NCI-H510A treated with DMSO at 0.1 percent for 48 hours (cell line): ENCODE measurements around the gene SDR42E1.
"Not testable (repeated sequence)": the region's sequence is repeated elsewhere in the genome, so short reads cannot be mapped to it uniquely, and the experiment has no call there.

Source experiments
- DNase-seq: peaks from one replicate; lab custom pipeline; 2025; lab: John Stamatoyannopoulos, UW

SDR42E1 gene

DNA sequence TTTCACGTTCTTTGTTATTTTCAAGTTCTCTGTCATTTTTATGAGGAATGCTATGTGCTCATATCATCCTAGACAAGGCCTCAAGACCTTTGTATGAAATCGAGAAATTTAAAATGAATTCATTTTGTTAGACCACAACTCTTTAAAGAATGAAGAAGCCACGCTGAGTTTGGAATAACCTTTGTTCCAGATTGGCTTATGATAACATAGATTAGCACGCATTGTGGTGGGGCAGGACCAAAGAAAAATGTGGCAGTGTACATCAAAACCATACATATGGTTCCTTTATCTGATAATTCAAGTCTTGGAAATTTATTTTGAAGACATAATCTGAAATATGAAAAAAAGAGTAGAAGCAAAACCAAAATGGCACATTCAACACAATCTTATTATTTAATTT, 26.0 kb upstream of the SDR42E1 start:
- no peak for DNase-seq

DNA sequence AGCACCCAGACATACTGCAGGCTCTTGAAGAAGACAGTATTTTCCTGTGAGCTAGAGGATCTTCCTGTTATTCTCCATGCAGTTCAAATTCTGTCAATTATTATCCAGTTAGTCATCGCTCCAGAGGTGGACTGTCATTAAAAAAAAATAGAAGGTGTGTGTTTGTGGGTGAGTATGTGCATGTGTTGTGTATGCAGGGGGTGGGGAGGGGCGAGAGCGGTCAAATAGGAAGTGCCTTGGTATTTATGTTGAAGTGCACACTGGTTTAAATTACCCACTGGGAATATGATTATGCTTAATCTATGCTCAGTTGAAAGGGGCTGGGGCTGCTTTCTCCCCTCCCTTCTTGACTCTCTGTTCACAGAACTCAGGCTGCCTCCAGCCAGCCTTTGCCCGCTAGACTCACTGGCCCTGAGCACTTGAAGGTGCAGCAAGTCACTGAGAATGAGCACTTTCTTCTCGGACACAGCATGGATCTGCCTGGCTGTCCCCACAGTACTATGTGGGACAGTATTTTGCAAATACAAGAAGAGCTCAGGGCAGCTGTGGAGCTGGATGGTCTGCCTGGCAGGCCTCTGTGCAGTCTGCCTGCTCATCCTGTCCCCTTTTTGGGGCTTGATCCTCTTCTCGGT, 23.8 kb upstream of the SDR42E1 start, which contains the start of gene HSD17B2:
Gene HSD17B2, plus strand, starts transcription at position 273 of the 632 bp plus-strand sequence. Its CDS starts 172 bp downstream, at position 445.
- no peak for DNase-seq

GRCh38 chr16:82033683-82034300, 22.5 kb upstream of the SDR42E1 start:
- DNase-seq = no peak

GRCh38 chr16:82033006-82033405, 21.7 kb upstream of the SDR42E1 start:
- peak; percentile 7 for DNase-seq

DNA sequence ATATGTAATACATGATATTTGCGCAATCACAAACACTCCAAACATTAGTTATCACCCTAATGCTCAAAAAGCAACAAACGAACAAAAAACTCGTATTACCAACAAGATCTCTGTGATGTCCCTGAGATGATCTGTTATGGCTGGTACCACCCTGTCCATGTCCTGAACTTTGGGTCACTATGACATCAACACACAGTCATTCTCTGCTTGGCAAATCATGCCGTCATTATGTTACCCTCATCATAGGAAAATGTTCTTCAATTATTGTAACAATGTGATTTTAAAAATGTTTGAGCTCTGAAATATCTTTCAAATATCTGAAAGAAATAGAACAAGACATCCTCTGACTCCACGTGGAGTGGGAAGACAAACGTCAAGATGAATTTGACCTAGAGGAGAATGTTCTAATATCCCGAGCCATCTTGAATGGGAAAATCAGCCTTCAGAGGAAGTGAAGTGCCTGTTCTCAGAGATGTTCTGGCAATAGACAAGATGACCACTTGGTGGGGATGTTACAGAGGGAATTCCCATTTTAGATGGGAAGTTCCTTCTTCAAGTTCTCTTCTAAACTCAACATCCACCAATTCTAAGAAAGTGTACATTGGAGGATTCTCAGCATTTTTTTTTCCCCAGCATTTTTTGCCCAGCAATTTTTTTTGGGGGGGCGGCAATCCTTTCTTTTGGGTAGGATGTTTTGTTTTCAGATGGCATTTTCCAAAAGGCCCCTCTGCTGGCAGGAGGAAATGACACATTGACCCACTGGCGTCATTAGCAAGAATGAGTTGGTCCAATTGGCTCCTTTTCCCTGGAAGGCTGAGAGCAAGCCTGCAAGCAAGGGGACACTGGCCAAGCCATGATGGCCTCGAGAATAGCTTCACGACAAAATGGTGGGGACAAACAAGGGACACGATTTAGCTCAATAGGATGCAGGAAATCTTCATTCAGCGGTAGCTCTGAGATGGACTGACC, 20.1 kb upstream of the SDR42E1 start:
- peak; percentile 27 for DNase-seq

GRCh38 chr16:82027629-82028064, 16.4 kb upstream of the SDR42E1 start:
- no peak for DNase-seq

DNA sequence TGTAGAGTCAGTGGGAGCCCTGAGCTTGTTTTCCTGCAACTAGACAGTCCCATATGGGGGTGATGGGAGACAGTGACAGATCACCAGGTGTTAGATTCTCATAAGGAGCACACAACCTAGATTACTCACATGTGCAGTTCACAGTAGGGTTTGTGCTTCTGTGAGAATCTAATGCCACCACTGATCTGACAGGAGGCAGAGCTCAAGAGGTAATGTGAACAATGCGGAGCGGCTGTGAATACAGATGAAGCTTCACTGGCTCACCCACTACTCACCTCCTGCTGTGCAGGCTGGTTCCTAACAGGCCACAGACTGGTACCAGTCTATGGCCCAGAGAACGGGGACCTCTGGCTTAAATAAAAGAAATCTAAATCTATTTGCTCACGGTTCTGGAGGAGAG, 13.6 kb upstream of the SDR42E1 start:
- DNase-seq = no peak

GRCh38 chr16:82024316-82024715, 13.0 kb upstream of the SDR42E1 start:
- DNase-seq = no peak

DNA sequence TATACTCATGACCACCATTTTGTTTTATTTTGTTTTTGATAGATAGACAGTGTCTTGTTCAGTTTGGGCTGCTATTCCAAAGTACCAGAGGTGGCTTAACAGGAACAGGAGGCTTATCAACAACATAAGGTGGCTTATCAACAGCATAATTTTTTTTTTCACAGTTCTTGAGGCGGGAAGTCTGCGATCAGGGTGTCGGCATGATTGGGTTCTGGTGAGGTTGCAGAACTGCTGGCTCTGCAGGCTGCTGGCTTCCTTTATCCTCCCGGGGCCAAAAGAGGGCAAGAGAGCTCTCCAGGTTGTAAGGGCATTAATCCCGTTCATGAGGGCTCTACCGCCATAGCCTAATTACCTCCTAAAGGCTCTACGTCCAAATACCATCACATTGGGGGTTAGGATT, 11.9 kb upstream of the SDR42E1 start:
- DNase-seq = no peak

DNA sequence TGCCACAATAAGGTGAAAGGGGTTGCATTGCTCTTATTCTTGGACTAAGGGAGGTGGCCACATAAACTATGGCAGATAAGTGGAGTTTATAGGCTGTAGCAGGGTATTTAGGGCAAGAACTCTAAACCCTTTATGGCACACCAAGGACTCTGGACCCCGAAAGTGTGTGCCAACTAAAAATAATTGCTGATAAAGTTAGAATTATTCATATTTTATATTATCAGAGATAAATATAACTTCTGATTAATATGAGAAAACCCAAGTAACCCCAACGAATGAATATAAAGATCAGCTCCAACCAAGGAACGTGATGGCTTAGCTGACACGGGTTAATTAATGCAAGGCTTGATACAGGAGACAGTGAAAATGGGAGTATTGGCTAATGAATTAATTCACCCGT, 8.8 kb upstream of the SDR42E1 start:
- no peak for DNase-seq

DNA sequence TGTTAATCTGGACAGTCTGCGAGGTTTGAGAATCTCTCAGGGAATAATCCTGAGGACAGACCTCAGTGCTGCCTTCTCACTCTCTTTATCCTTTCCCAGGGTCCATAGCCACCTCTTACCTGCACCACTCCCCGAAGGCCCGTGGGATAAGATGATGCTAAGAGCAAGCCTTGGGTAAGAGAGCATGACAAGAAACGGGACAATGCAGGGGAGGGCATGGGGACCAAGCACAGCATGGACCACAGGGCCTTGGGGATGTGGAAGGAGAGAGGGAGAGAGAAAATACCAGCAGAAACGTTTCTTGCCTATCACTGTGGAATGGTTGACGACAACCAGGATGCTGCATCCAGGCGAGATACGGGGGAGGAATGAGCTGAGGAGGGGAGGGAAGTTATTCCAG, 8.3 kb upstream of the SDR42E1 start:
- DNase-seq = no peak

DNA sequence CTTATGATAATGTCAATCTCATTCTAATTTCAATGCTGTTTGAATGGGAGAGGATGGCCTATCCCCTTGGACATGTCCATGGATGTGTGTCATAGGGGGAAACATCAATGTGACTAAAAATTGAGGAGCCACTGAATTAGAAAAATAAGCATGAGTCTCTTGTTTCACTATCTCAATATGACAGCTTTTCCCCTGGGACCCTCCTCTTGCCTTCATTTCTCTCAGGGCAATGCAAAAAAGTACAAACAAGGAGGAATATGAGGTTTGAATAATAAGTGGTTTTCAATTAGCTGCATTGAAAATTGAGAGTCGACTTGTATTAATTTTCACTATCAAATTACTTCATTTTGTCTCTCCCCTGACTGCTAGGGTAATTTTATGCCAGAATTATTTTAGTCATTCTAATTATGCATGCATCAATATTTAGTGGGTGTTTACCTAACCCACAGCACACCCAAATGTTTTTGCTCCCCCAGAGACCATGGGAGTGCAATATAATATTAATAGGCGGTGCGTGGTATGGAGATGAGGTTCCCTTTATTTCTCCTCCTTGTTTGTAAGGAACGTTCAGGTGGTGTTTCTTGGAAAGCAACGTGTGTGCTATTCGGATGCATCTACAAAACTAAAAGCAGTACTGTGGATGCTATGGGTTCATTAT, 6.8 kb upstream of the SDR42E1 start:
- DNase-seq = no peak

GRCh38 chr16:82016964-82017363, 5.7 kb upstream of the SDR42E1 start:
- DNase-seq = no peak

DNA sequence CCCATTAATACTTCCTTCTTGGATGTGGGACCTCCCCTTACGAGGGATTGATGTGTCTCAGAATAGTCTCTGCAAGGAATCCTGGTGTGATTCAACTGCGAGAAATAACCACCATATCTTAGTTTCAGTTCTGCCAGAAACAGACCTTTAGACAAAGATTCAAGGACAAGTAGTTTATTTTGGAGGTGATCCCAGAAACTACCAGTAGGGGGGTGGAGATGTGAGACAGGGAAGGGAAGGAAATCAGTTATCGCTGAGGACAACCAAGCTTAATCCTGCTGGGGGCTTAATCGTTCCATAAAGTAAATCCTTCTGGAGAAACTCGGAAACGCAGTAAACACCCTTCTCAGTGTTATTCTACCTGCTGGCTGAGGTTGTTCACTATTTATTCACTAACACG, 5.0 kb upstream of the SDR42E1 start:
- DNase-seq = no peak

GRCh38 chr16:82013139-82013538, 1.9 kb upstream of the SDR42E1 start:
- DNase-seq = no peak

GRCh38 chr16:82010649-82011048, 621 bp downstream of the SDR42E1 start:
- DNase-seq = no peak

DNA sequence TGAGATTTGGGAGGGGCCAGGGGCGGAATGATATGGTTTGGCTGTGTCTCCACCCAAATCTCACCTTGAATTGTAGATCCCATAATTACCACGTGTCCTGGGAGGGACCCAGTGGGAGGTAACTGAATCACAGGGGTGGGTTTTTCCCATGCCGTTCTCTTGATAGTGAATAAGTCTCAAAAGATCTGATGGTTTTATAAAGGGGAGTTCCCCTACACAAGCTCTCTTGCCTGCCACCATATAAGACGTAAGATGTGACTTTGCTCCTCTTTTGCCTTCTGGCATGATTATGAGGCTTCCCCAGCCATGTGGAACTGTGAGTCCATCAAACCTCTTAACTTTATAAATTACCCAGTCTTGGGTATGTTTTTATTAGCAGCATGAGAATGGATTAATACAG, 1.5 kb downstream of the SDR42E1 start:
- not testable (repeated sequence) for DNase-seq

DNA sequence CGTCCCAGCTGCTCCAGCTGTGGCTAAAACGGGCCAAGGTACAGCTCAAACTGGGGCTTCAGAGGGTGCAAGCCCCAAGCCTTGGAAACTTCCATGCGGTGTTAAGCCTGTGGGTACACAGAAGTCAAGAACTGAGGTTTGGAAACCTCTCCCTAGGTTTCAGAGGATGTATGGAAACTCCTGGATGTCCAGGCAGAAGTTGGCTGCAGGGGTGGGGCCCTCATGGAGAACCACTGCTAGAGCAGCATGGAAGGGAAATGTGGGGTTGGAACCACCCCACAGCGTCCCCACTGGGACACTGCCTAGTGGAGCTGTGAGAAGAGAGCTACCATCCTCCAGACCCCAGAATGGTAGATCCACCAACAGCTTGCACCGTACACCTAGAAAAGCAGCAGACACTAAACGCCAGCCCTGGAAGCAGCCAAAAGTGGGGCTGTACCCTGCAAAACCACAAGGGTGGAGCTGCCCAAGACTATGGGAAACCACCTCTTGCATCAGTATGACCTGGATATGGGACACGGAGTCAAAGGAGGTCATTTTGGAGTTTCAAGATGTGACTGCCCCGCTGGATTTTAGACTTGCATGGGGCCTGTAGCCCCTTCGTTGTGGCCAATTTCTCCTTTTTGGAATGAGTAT, 2.2 kb downstream of the SDR42E1 start:
- no peak for DNase-seq

DNA sequence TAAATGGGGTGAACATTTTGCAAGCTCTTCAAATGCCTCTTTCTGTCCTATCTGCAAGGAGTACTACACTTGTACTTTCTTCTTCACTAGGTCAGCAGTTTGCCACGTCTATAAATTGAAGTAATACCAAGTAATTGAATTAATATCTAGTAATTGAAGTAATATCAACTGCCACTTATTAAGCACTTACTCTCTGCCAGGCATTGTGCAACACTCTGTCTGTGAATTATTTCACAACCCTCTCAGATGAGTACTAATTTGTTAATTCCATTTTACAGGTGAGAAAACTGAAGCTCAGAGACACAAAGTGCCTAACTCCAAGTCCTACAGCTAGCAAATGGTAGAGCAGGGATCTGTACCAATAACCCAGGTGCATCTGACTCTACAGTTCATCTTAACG, 4.1 kb downstream of the SDR42E1 start:
- no peak for DNase-seq

DNA sequence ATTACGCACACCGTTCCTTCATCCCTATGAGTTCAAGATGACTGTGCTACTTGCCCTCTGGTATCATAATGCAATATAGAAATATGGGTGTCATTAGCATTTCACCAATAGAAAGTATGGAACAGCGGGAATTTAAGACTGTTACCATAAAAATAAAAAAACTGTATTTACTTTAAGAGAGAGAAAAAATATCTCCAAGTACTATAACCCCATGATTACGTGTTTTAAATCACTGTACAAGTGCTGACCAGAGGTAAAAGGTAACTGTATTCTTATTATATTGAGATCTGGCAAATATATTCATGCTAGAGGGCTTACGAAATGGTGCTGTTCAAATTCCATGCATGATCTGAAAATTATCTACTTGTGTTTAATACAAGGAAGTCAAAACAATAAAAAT, 5.2 kb downstream of the SDR42E1 start:
- no peak for DNase-seq

DNA sequence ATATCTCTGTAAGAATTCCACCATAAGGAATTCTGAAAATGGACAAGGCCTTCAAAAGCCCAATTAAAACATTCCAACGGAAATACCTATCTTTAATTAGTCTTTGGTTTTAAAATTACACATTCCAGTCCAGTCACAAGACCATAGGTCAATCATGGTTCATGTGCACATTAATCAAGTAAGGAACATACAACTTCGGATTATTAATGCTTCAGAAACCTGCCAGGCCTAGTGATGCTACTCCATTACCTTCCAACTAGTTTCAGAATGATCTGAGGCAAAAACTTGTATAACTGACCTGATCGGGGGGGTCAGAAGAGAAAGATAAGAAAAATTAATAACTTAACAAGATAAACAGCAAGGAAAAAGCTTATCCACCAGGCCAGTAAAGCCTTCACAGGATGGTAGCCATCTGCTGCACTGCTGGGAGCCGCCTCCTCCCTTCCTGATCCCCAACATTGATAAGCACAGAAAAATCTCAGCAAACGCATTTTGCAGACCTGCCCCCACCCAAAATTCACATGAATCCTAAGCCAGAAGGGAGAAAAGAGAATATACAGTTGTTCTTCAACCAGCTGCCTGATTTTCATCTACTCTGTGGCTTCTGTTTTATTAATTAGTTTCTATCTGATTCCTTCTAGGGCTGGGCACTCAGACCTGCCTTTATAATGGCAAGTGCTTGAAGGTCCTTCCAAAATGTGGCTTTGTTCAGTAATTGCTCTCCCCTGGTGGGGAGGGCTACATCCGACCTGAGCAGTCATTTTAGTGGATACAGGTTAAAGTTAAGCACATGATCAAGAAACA, 6.0 kb downstream of the SDR42E1 start:
- DNase-seq = no peak
